K562 (cell line): ENCODE results near the gene ATP2A1. TPM values are rescaled to one million over a fixed set of nuclear protein-coding genes. Genes with fewer than 3 reads are reported as not detected.

Experiments
- CXXC5 ChIP-seq: fragments of 250-450 bp; sonication (Bioruptor Pico); IDR thresholded peaks from 2 replicates; pipeline ENCODE4 v1.8.0; 2022; ENCODE audit warnings: inconsistent platforms, mild to moderate bottlenecking, moderate library complexity
- EWSR1 ChIP-seq: fragments of 450-650 bp; IDR thresholded peaks from 2 replicates; pipeline ENCODE4 v1.6.1; 2018; ENCODE audit warnings: borderline replicate concordance, mild to moderate bottlenecking, low read depth, moderate library complexity; ENCODE audit not compliant: partially characterized antibody
- FOXK1 ChIP-seq: sonication (generic); formaldehyde crosslinking; IDR thresholded peaks from 2 replicates; pipeline ENCODE4 v1.8.0; 2022; ENCODE audit warnings: missing genetic modification reagents, mild to moderate bottlenecking, borderline replicate concordance
- GATAD2A ChIP-seq: fragments of 450-650 bp; IDR thresholded peaks from 2 replicates; pipeline ENCODE4 v1.6.1; 2017
- HNRNPK ChIP-seq: fragments of 200-400 bp; formaldehyde crosslinking; IDR thresholded peaks from one replicate; pipeline ENCODE4 v1.6.1; 2018; ENCODE audit warnings: mild to moderate bottlenecking, low read depth, low read length; ENCODE audit not compliant: poor library complexity, severe bottlenecking
- JUND ChIP-seq, 2 experiments: IDR thresholded peaks; 2 replicates in 1 of 2; 3 replicates in 1 of 2; pipeline ENCODE4 v1.6.1; 2011; ENCODE audit warnings: borderline replicate concordance in 2 of 2, low read depth in 2 of 2, low read length in 2 of 2, improper control_type of control experiment in 1 of 2, missing biosample characterization in 1 of 2, missing genetic modification characterization in 1 of 2, missing genetic modification reagents in 1 of 2
- NCOA1 ChIP-seq: fragments of 450-650 bp; IDR thresholded peaks from 2 replicates; pipeline ENCODE4 v1.6.1; 2016; ENCODE audit warnings: low read depth
- PCBP2 ChIP-seq: fragments of 200-400 bp; formaldehyde crosslinking; IDR thresholded peaks from 2 replicates; pipeline ENCODE4 v1.6.1; 2018; ENCODE audit warnings: low read length, low read depth, mild to moderate bottlenecking, moderate library complexity; ENCODE audit not compliant: poor library complexity, severe bottlenecking
- POLR2H ChIP-seq: IDR thresholded peaks from 2 replicates; pipeline ENCODE4 v1.6.1; 2016; ENCODE audit warnings: missing genetic modification characterization, low read depth, mild to moderate bottlenecking, control low read depth, missing compliant biosample characterization, moderate library complexity
- SMC3 ChIP-seq: conservative IDR thresholded peaks from 2 replicates; pipeline ENCODE4 v1.6.1; 2011; ENCODE audit warnings: low read depth, low read length, improper control_type of control experiment; ENCODE audit not compliant: insufficient read depth
- SRSF7 ChIP-seq: fragments of 200-400 bp; formaldehyde crosslinking; optimal IDR thresholded peaks from 2 replicates; pipeline ENCODE3; 2017; ENCODE audit warnings: mild to moderate bottlenecking, low read depth, low read length
- ZNF431 ChIP-seq: sonication (generic); formaldehyde crosslinking; IDR thresholded peaks from 2 replicates; pipeline ENCODE4 v1.8.0; 2022; ENCODE audit warnings: mild to moderate bottlenecking, missing genetic modification reagents
- polyA plus RNA-seq, 8 experiments: library from polyadenylated mRNA; depleted of rRNA in 4 of 8; stranded (reverse) in 5 of 8; unstranded in 3 of 8; fragments of >200 nt; fragmentation: Nextera tagmentation in 2 of 8; fragmentation: Illumina TruSeq in 1 of 8; extraction: Ambion mirVana in 2 of 8; extraction: Trizol in 1 of 8; gene quantifications; 2 replicates each; pipeline versions ENCODE4 v1.2.1 to v1.2.3, GENCODE V29; 2011 to 2014; ENCODE audit warnings: inconsistent platforms in 1 of 8, missing spikeins in 1 of 8
- total RNA-seq, 7 experiments: library from RNA; depleted of rRNA in 6 of 7; stranded (reverse); fragments of >200 nt in 6 of 7; fragmentation: Illumina TruSeq in 2 of 7; extraction: Trizol in 2 of 7; gene quantifications; 2 replicates each; pipeline versions ENCODE4 v1.2.1 to v1.2.3, GENCODE V29; 2011 to 2021; ENCODE audit warnings: low replicate concordance in 1 of 7
- TF ChIP-seq, protein P1 (sequence below): fragments of 450-650 bp; formaldehyde crosslinking; IDR thresholded peaks from 2 replicates; pipeline ENCODE4 v1.4.0; 2020; ENCODE audit warnings: mild to moderate bottlenecking, mixed read lengths
- TF ChIP-seq, protein P2 (sequence below): fragments of 450-650 bp; formaldehyde crosslinking; IDR thresholded peaks from 2 replicates; pipeline ENCODE4 v1.4.0; 2022; ENCODE audit warnings: mild to moderate bottlenecking, moderate library complexity
- TF ChIP-seq, protein P3 (sequence below): IDR thresholded peaks from 3 replicates; pipeline ENCODE4 v1.6.1; 2011; ENCODE audit warnings: borderline replicate concordance, mild to moderate bottlenecking; ENCODE audit not compliant: insufficient read length, insufficient read depth
- TF ChIP-seq, protein P4 (sequence below): sonication (generic); formaldehyde crosslinking; IDR thresholded peaks from 2 replicates; pipeline ENCODE4 v1.8.0; 2023; ENCODE audit warnings: missing genetic modification reagents, mild to moderate bottlenecking, borderline replicate concordance

ATP2A1 gene
- total and polyA plus RNA-seq, 9 of the 15 experiments (the other 6 are each of a cell fraction or from before 2014, with no cell fraction given): 0.25 to 2.6 (median 0.65) TPM

DNA sequence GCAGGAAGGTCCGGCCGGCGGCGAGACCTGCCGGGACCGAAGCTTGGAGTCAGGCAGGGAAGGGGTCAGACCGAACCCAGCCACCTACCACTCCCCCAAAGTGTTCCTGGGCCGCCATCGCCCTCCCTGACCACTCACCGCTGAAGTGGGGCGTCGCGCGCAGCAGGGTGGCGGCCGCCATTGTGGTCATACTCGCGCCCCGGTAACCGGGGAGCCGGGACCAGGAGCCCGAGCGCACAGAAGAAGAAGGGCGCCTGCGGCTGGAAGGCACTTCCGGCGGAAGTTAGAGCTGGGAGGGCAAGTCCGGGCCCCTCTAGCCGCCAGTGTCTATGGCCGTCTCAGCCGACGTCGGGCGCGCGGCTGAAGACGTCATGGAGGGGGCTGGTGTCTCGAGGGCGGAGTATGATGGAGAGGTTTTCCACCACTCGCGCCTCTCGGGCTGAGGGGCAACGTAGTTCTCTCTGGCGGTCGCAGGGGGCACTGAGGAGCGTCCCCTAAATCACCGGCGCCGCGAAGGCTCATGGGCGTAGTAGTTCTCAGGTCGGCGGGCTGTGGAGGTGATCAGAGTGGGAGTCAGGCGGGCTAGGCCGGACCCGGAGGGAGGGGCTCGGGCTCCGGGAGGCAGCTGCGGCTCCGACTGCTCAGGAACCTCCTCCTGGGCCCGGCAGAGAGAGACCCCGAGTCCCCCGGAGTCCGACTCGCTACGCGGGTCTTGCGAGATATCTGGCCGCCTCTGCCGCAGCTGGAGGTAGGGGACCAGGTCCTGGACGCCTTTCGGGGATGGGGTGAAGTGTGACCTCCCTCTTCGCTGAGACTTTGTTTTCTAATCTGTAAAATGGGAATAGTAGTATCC, 32.0 kb upstream of the ATP2A1 start, which contains the start of gene TUFM (continued):
- TF ChIP-seq JUND (IDR thresholded peaks at IDR 0.05; ENCODE audit: borderline replicate concordance, low read depth, low read length): peak; percentile 77
- TF ChIP-seq JUND (tag; IDR thresholded peaks at IDR 0.05; ENCODE audit: borderline replicate concordance, low read depth, low read length): peak; percentile 60; the same call in 1 of the 3 replicates
- no peak for TF ChIP-seq GATAD2A
- TF ChIP-seq, protein P1, sequence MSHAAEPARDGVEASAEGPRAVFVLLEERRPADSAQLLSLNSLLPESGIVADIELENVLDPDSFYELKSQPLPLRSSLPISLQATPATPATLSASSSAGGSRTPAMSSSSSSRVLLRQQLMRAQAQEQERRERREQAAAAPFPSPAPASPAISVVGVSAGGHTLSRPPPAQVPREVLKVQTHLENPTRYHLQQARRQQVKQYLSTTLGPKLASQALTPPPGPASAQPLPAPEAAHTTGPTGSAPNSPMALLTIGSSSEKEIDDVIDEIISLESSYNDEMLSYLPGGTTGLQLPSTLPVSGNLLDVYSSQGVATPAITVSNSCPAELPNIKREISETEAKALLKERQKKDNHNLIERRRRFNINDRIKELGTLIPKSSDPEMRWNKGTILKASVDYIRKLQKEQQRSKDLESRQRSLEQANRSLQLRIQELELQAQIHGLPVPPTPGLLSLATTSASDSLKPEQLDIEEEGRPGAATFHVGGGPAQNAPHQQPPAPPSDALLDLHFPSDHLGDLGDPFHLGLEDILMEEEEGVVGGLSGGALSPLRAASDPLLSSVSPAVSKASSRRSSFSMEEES: no peak
- TF ChIP-seq SMC3: peak; percentile 43
- peak; percentile 90 for TF ChIP-seq NCOA1
- TF ChIP-seq ZNF431 (CRISPR knock-in tag): no peak
- no peak for TF ChIP-seq SRSF7
- TF ChIP-seq HNRNPK: no peak
- TF ChIP-seq, protein P2, sequence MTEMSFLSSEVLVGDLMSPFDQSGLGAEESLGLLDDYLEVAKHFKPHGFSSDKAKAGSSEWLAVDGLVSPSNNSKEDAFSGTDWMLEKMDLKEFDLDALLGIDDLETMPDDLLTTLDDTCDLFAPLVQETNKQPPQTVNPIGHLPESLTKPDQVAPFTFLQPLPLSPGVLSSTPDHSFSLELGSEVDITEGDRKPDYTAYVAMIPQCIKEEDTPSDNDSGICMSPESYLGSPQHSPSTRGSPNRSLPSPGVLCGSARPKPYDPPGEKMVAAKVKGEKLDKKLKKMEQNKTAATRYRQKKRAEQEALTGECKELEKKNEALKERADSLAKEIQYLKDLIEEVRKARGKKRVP (CRISPR knock-in tag): no peak
- TF ChIP-seq FOXK1: peak; percentile 60; the same call in 1 of the 2 replicates
- no peak for TF ChIP-seq EWSR1
- TF ChIP-seq, protein P3, sequence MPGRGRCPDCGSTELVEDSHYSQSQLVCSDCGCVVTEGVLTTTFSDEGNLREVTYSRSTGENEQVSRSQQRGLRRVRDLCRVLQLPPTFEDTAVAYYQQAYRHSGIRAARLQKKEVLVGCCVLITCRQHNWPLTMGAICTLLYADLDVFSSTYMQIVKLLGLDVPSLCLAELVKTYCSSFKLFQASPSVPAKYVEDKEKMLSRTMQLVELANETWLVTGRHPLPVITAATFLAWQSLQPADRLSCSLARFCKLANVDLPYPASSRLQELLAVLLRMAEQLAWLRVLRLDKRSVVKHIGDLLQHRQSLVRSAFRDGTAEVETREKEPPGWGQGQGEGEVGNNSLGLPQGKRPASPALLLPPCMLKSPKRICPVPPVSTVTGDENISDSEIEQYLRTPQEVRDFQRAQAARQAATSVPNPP: no peak
- TF ChIP-seq PCBP2: no peak
- no peak for TF ChIP-seq POLR2H
- TF ChIP-seq CXXC5: peak; percentile 96
- TF ChIP-seq, protein P4, sequence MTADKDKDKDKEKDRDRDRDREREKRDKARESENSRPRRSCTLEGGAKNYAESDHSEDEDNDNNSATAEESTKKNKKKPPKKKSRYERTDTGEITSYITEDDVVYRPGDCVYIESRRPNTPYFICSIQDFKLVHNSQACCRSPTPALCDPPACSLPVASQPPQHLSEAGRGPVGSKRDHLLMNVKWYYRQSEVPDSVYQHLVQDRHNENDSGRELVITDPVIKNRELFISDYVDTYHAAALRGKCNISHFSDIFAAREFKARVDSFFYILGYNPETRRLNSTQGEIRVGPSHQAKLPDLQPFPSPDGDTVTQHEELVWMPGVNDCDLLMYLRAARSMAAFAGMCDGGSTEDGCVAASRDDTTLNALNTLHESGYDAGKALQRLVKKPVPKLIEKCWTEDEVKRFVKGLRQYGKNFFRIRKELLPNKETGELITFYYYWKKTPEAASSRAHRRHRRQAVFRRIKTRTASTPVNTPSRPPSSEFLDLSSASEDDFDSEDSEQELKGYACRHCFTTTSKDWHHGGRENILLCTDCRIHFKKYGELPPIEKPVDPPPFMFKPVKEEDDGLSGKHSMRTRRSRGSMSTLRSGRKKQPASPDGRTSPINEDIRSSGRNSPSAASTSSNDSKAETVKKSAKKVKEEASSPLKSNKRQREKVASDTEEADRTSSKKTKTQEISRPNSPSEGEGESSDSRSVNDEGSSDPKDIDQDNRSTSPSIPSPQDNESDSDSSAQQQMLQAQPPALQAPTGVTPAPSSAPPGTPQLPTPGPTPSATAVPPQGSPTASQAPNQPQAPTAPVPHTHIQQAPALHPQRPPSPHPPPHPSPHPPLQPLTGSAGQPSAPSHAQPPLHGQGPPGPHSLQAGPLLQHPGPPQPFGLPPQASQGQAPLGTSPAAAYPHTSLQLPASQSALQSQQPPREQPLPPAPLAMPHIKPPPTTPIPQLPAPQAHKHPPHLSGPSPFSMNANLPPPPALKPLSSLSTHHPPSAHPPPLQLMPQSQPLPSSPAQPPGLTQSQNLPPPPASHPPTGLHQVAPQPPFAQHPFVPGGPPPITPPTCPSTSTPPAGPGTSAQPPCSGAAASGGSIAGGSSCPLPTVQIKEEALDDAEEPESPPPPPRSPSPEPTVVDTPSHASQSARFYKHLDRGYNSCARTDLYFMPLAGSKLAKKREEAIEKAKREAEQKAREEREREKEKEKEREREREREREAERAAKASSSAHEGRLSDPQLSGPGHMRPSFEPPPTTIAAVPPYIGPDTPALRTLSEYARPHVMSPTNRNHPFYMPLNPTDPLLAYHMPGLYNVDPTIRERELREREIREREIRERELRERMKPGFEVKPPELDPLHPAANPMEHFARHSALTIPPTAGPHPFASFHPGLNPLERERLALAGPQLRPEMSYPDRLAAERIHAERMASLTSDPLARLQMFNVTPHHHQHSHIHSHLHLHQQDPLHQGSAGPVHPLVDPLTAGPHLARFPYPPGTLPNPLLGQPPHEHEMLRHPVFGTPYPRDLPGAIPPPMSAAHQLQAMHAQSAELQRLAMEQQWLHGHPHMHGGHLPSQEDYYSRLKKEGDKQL (CRISPR knock-in tag): no peak
